ENCODE results near the gene MORF4L2.

DNA sequence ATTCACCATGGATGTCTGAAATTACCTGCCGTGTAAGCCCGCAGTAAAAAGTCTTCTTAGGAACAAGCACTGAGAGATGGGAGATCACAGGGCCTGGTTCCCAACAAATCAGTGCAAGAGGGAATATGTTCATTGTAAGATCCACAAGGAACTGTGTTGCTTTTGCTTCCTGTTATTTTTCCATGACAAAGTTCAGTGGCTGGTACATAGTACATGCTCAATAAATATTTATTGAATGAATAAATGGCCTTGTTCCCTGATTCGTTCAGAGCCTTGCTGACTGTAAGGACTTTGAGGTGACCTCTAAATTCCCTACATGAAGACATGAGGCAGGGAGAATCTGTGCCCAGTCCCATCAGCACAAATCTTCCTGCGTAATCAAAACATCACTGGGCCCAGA, 31.6 kb upstream of the MORF4L2 start:
- TF ChIP-seq, protein P1, sequence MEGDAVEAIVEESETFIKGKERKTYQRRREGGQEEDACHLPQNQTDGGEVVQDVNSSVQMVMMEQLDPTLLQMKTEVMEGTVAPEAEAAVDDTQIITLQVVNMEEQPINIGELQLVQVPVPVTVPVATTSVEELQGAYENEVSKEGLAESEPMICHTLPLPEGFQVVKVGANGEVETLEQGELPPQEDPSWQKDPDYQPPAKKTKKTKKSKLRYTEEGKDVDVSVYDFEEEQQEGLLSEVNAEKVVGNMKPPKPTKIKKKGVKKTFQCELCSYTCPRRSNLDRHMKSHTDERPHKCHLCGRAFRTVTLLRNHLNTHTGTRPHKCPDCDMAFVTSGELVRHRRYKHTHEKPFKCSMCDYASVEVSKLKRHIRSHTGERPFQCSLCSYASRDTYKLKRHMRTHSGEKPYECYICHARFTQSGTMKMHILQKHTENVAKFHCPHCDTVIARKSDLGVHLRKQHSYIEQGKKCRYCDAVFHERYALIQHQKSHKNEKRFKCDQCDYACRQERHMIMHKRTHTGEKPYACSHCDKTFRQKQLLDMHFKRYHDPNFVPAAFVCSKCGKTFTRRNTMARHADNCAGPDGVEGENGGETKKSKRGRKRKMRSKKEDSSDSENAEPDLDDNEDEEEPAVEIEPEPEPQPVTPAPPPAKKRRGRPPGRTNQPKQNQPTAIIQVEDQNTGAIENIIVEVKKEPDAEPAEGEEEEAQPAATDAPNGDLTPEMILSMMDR (IDR thresholded peaks at IDR 0.05) = no peak
- no peak for TF ChIP-seq POLR2A (IDR thresholded peaks at IDR 0.05)

Data from uterus (tissue), 2 donors.